ENCODE measurements around the gene HNRNPUL2. TPM values are rescaled to one million over a fixed set of nuclear protein-coding genes. Genes with fewer than 3 reads are reported as not detected.
"Not testable (repeated sequence)": the region's sequence is repeated elsewhere in the genome, so short reads cannot be mapped to it uniquely, and the experiment has no call there.

Gene HNRNPUL2
- total RNA-seq, 2 experiments from 2014 or later, result 67.9 to 72.5 TPM

DNA sequence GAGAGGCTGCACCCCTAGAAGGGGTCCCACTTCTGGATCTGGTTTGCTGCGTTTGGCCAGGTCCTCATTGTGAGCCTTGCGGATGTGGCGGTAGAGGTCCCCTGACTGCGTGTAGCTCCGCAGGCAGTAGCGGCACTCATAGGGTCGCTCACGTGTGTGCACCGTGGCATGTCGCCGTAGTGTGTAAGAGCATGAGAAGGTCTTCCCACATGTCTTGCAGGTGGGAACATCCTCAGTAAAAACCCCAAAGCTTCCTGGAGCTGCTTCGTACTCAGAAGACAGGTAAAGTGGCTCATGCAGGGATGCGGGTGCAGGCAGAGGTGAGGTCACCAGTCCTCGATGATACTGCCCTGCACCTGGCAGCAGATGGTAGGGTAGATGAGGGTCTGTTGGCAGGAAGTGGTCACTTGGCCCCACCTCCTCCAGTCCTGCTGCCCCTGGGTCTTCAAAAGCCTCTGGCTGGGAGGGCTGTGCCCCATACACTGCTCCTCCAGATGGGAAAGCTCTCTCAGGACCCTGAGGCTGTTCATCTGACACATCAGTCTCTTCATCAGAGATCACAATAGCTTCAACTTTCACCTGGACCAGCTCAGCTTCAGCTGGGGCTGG is 25.0 kb upstream of the HNRNPUL2 start:
- ATAC-seq (ENCODE audit: low read depth), result no peak
- Mint-ChIP-seq H3K36me3 (peaks cover 3% of the 10 kb centered on the region), H3K4me1 (peaks cover 29% of the 10 kb centered on the region), H3K9me3 (no peaks in the 10 kb centered on the region), H3K27me3 (no peaks in the 10 kb centered on the region), H3K27ac (peak overlapping the region; percentile 98), H3K4me3 (peak overlapping the region; percentile 96)
- POLR2A ChIA-PET, result interaction anchor here (0.6 to 6.2 kb wide), 6 partner anchors 18 to 88 kb away, joined by 3 to 73 read pairs (median 14); partner anchors contain the start of genes HNRNPUL2, TAF6L, TMEM179B and WDR74
- no peak for DNase-seq

DNA sequence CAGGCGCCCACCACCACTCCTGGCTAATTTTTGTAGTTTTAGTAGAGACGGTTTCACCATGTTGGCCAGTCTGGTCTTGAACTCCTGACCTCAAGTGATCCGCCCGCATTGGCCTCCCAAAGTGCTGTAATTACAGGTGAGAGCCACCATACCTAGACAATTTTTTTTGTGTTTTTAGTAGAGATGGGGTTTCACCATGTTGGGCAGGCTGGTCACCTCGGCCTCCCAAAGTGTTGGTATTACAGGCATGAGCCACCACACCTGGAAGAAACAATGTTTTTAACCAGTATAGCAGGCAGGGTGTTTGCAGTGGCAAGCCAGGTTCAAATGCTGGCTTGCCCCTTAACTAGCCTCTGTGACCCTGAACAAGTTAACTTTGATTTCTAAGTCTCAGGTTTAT is 22.7 kb upstream of the HNRNPUL2 start:
- not testable (repeated sequence) for DNase-seq, H3K36me3 Mint-ChIP-seq, H3K27me3 Mint-ChIP-seq

DNA sequence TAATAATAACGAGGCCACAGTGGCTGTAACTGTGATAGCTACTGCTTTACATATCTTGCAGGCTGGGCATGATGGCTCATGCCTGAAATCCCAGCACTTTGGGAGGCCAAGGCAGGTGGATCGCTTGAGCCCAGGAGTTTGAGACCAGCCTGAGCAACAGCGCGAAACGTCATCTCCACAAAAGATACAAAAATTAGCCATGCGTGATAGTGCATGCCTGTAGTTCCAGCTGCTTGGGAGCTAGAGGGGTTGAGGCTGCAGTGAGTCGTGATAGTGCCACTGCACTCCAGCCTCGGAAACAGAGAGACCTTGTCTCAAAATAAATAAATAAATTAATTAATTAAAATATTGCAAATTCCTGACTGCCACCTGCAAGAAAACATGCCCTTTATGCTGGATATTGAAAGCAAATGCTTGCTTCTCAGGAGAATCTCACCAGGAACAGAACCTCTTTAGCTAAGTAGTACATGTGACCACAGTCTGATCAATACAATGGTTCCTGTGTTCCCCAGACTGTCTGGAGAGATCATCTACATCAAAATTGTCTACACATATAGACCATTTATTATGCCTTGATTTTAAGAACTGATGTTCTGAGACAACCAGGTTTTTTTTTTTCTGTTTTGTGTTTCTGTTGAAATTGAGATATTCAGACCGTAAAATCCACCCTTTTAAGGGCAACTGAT is 20.4 kb upstream of the HNRNPUL2 start:
- no peak overlapping the region for H3K4me3 Mint-ChIP-seq
- POLR2A ChIA-PET, result interaction anchor here (1.2 to 1.8 kb wide), 2 partner anchors 20 to 108 kb away, joined by 4 to 5 read pairs; partner anchors contain the start of gene HNRNPUL2
- no peaks in the 10 kb centered on the region for H3K9me3 Mint-ChIP-seq
- H3K36me3 Mint-ChIP-seq, result peaks cover 3% of the 10 kb centered on the region
- ATAC-seq (ENCODE audit: low read depth), result no peak
- no peak for DNase-seq
- H3K27ac Mint-ChIP-seq, result no peak overlapping the region
- no peaks in the 10 kb centered on the region for H3K27me3 Mint-ChIP-seq
- H3K4me1 Mint-ChIP-seq, result peaks cover 15% of the 10 kb centered on the region

More for the DNA sequence above, 22.7 kb upstream of the HNRNPUL2 start:
- not testable (repeated sequence) for H3K4me3 Mint-ChIP-seq; ATAC-seq (ENCODE audit: low read depth); H3K27ac Mint-ChIP-seq; H3K9me3 Mint-ChIP-seq
- H3K4me1 Mint-ChIP-seq, result peaks cover 27% of the 10 kb centered on the region
- POLR2A ChIA-PET, result interaction anchor here (6.2 kb wide), 1 partner anchor 91 kb away, joined by 73 read pairs; the partner anchor contains the start of gene WDR74

DNA sequence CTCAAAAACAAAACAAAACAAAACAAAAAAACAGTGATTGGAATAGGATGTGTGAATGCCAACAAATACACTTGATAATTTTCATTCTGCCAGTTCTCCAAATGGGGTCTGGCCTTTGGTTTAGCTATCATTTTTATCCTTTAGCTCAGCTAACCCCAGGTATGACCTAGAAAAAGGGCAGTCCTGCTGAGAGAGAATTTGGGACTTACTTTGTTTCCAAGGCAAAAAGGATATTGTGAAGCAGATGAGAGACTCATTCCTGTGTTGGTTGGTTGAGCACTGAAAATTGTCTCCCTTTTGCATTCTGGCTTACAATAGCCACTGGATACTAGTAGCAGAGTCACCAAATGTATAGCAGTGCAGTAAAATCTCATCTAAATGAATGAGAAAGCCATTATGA is 9.9 kb upstream of the HNRNPUL2 start:
- POLR2A ChIA-PET, result interaction anchor here (0.6 to 1.1 kb wide), 2 partner anchors 98 to 155 kb away, joined by 3 read pairs; no protein-coding TSS in a partner anchor

DNA sequence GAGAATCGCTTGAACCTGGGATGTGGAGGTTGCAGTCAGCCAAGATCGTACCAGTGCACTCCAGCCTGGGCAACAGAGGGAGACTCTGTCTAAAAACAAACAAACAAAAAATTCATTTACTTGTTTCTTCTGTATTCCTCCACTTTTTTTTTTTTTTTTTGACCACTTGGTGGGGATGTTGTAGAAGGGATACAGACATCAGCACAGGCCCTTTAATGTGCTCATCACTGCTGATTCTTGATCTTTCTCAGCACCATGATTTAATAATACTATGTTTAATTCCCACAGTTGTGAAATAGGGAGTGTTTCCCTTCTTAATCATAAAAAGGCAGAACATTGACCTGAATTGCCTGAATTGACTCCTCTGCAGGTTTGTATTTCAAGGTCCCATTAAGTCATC is 5.6 kb upstream of the HNRNPUL2 start:
- Mint-ChIP-seq H3K36me3 (peaks cover 14% of the 10 kb centered on the region), H3K27me3 (no peaks in the 10 kb centered on the region), H3K4me3 (no peak overlapping the region), H3K4me1 (peaks cover 19% of the 10 kb centered on the region), H3K9me3 (no peaks in the 10 kb centered on the region), H3K27ac (no peak overlapping the region)
- DNase-seq (peak; percentile 14), ATAC-seq (ENCODE audit: low read depth) (no peak)
- POLR2A ChIA-PET, result no interaction called here

More for the DNA sequence above, 9.9 kb upstream of the HNRNPUL2 start:
- no peak for DNase-seq
- H3K27ac Mint-ChIP-seq, result no peak overlapping the region
- H3K9me3 Mint-ChIP-seq, result no peaks in the 10 kb centered on the region
- peaks cover 7% of the 10 kb centered on the region for H3K4me1 Mint-ChIP-seq
- no peak for ATAC-seq (ENCODE audit: low read depth)
- no peaks in the 10 kb centered on the region for H3K27me3 Mint-ChIP-seq
- peaks cover 16% of the 10 kb centered on the region for H3K36me3 Mint-ChIP-seq
- no peak overlapping the region for H3K4me3 Mint-ChIP-seq

DNA sequence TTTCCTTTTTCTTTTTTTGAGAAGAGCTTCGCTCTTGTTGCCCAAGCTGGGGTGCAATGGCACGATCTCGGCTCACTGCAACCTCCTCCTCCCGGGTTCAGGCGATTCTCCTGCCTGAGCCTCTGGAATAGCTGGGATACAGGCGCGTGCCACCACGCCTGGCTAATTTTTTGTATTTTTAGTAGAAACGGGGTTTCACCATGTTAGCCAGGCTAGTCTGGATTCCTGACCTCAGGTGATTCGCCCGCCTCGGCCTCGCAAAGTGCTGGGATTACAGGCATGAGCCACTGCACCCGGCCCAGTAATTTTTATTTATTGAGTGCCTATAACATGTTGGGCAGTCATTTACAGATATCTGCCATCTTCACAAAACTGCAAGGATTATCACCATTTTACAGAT is 2.8 kb upstream of the HNRNPUL2 start:
- POLR2A ChIA-PET, result interaction anchor here (0.6 to 8.3 kb wide), 10 partner anchors 21 to 178 kb away, joined by 3 to 107 read pairs (median 23); partner anchors contain the start of genes BSCL2, GNG3, LBHD1 and POLR2G
- not testable (repeated sequence) for H3K9me3 Mint-ChIP-seq; ATAC-seq (ENCODE audit: low read depth); H3K27me3 Mint-ChIP-seq
- peak overlapping the region; percentile 38 for H3K27ac Mint-ChIP-seq
- peaks cover 24% of the 10 kb centered on the region for H3K36me3 Mint-ChIP-seq
- peak; percentile 10 for DNase-seq
- H3K4me1 Mint-ChIP-seq, result peaks cover 26% of the 10 kb centered on the region
- peak overlapping the region; percentile 100 for H3K4me3 Mint-ChIP-seq

DNA sequence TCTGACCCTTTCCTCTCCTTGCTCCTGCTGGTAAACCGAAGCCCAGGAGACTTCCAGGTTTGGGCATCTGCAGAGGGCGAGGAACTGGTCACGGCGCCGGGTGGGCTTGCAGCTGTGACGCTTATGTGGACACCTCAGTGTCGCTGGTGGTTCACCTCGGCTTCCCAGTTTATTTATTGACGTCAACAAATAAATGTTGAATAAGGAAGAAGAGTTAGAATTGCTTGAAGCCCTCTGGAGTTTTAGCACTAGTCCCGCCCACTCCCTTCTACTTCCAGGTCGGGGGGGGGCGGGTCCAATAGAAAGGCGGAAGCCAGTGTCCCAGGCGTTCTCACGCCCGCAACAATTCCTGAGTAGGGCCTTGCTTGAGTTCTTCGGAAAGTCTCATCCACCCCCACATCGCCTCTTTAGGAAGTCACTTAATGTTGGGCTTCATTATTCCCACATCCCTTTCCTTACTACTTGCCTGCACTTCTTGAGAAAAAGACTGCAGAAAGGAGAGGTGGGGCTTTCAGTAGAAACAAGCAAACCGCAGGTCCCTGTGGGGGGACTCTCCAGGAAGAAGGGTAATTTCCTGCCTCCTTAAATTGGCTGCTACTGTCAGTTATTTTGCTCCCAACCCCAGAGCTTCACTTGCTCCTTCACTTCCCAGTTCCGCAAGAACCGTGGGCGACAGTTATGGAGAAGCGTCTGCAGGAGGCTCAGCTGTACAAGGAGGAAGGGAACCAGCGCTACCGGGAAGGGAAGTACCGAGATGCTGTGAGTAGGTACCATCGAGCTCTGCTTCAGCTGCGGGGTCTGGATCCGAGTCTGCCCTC is 1.1 kb upstream of the HNRNPUL2 start, which contains the start of gene TTC9C:
TTC9C (plus strand) TSS at position 316 of the 818 bp plus-strand sequence; CDS start at position 679, 363 bp downstream.
- POLR2A ChIA-PET, result interaction anchor here (0.5 to 8.3 kb wide), 29 partner anchors 9 to 575 kb away, joined by 3 to 107 read pairs (median 9); partner anchors contain the start of genes B3GAT3, BSCL2, C11orf98 and CSKMT
- Mint-ChIP-seq H3K27ac (peak within 1 kb of the TSS; percentile 98), H3K36me3 (peaks cover 30% of the 10 kb centered on the region), H3K9me3 (no peaks in the 10 kb centered on the region), H3K4me3 (peak within 1 kb of the TSS; percentile 100), H3K27me3 (no peaks in the 10 kb centered on the region), H3K4me1 (peaks cover 39% of the 10 kb centered on the region)
- peak; percentile 79 for DNase-seq
- peak; percentile 13 for ATAC-seq (ENCODE audit: low read depth)

DNA sequence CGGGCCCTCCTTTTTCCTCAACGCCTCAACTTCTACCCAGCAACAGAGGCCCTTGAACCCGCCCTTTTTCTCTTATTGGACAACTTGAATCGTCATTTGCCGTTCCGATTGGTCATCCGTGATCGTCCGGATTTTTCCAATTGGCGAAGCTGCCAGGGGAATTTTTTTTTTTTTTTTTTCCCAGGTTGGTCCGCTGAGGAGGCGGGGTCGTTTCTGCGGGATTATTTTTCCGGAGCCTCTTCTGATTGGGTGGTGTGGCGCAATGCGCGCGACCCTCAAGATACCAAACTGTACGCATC is 564 bp upstream of the HNRNPUL2 start:
- POLR2A ChIA-PET, result interaction anchor here (0.6 to 8.3 kb wide), 38 partner anchors 9 to 176 kb away, joined by 3 to 107 read pairs (median 8); partner anchors contain the start of genes B3GAT3, BSCL2, C11orf98 and CSKMT
- H3K9me3 Mint-ChIP-seq, result no peaks in the 10 kb centered on the region
- no peak for DNase-seq
- H3K27me3 Mint-ChIP-seq, result no peaks in the 10 kb centered on the region
- ATAC-seq (ENCODE audit: low read depth), result peak; percentile 55
- peak overlapping the region; percentile 100 for H3K4me3 Mint-ChIP-seq
- peaks cover 34% of the 10 kb centered on the region for H3K4me1 Mint-ChIP-seq
- peaks cover 28% of the 10 kb centered on the region for H3K36me3 Mint-ChIP-seq
- peak overlapping the region; percentile 98 for H3K27ac Mint-ChIP-seq

DNA sequence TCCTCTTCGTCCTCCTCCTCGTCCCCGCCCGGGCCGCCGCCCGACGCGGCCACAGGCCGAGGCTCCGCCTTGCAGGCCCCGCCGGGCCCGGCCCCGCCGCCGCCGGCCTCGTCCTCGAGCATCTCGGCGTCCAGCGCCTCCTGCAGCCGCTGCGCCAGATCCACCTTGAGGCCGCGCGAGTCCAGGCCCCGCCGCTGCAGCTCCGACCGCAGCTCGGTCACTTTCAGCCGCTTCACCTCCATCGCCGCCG is 417 bp downstream of the HNRNPUL2 start:
- H3K27ac Mint-ChIP-seq, result peak overlapping the region; percentile 98
- H3K9me3 Mint-ChIP-seq, result no peaks in the 10 kb centered on the region
- H3K4me1 Mint-ChIP-seq, result peaks cover 44% of the 10 kb centered on the region
- H3K36me3 Mint-ChIP-seq, result peaks cover 37% of the 10 kb centered on the region
- no peak for DNase-seq
- ATAC-seq (ENCODE audit: low read depth), result peak; percentile 2
- peak overlapping the region; percentile 100 for H3K4me3 Mint-ChIP-seq
- POLR2A ChIA-PET, result interaction anchor here (0.5 to 8.3 kb wide), 38 partner anchors 8 to 1646 kb away, joined by 3 to 107 read pairs (median 8); partner anchors contain the start of genes B3GAT3, BSCL2, C11orf98 and CSKMT
- H3K27me3 Mint-ChIP-seq, result no peaks in the 10 kb centered on the region

DNA sequence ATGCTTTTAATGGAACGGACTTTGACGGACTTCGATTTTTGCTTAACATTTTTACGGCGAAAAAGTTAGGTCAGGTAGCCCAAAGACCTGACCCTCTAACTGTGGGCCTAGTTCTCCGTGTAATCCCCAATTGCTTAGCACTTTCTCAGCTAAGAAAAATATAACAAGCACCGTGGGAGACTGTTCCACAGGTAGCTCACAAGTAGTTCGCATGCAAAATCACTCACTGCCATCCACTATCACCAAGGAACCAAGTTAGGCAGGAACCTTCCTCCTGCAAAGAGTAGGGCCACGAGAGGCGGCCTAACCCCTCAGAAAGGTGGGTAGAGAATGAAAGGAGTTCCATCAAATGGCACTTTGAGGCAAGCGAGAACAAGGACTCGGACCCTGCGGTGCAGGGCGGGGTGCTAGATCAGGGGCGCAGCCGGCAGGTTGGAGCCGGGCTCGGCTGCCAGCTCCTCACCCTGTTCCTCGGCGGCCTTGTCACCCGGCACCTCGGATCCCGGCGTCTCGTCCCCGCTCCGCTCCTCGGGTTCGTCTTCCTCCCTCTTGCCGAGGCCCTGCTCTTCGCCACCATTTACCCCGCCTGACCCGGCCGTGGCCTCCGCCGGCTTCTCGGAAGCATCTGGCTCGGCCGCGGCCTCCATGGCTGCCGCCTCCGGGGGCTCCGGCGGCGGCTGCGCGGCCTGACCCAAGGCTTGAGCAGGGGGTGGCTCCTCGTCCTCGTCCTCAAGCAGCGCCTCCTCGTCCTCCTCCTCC is 922 bp downstream of the HNRNPUL2 start:
- peaks cover 43% of the 10 kb centered on the region for H3K36me3 Mint-ChIP-seq
- peak overlapping the region; percentile 98 for H3K27ac Mint-ChIP-seq
- H3K4me3 Mint-ChIP-seq, result peak overlapping the region; percentile 100
- no peak for DNase-seq
- no peaks in the 10 kb centered on the region for H3K27me3 Mint-ChIP-seq
- no peaks in the 10 kb centered on the region for H3K9me3 Mint-ChIP-seq
- no peak for ATAC-seq (ENCODE audit: low read depth)
- POLR2A ChIA-PET, result interaction anchor here (0.5 to 8.3 kb wide), 37 partner anchors 7 to 181 kb away, joined by 3 to 107 read pairs (median 6); partner anchors contain the start of genes B3GAT3, BSCL2, C11orf98 and CSKMT
- peaks cover 46% of the 10 kb centered on the region for H3K4me1 Mint-ChIP-seq

DNA sequence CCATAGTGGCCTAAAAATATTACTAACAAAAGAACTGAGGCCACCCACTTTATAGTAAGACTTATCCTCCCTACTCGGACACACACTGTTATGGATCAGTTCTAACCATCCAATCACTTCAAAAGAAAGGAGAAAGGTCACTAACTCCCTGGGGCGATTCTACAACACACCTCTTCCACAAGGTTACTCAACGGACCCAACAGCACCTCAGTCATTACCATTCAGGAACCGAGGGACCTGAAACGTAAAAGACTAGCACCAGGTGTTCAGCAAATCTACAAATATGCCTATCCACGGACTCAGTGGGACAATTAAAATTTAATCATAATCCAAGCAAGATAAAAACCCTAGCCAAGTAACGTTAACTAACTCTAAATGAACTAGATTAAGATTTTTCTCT is 1.6 kb downstream of the HNRNPUL2 start:
- POLR2A ChIA-PET, result interaction anchor here (0.5 to 8.3 kb wide), 16 partner anchors 10 to 159 kb away, joined by 3 to 107 read pairs (median 12); partner anchors contain the start of genes B3GAT3, BSCL2, C11orf98 and CSKMT
- DNase-seq (no peak), ATAC-seq (ENCODE audit: low read depth) (no peak)
- peaks cover 48% of the 10 kb centered on the region for H3K36me3 Mint-ChIP-seq
- H3K4me3 Mint-ChIP-seq, result peak overlapping the region; percentile 100
- H3K9me3 Mint-ChIP-seq, result no peaks in the 10 kb centered on the region
- peaks cover 50% of the 10 kb centered on the region for H3K4me1 Mint-ChIP-seq
- H3K27me3 Mint-ChIP-seq, result no peaks in the 10 kb centered on the region
- peak overlapping the region; percentile 98 for H3K27ac Mint-ChIP-seq

DNA sequence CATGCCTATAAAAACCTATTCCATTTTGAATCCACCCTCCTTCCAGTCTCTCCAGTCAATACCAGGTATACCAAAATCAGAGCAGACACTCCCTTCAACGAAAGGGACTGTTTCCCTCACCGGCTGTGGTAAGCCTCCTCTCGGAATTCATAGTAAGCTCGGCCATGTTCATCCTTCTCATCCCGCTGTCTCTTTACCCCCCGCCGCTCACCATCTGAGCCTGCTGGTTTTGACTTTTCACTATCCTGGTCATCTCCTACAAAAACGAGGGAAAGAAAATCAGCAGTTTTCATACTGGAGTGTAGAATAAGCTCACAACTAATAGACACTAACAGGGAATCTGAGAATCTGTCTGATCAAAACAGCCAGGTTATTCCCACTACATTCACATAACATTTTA is 3.1 kb downstream of the HNRNPUL2 start:
- no peak for DNase-seq
- peaks cover 53% of the 10 kb centered on the region for H3K36me3 Mint-ChIP-seq
- no peak overlapping the region for H3K27ac Mint-ChIP-seq
- no peaks in the 10 kb centered on the region for H3K27me3 Mint-ChIP-seq
- no peak for ATAC-seq (ENCODE audit: low read depth)
- H3K9me3 Mint-ChIP-seq, result no peaks in the 10 kb centered on the region
- H3K4me3 Mint-ChIP-seq, result peak overlapping the region; percentile 100
- POLR2A ChIA-PET, result interaction anchor here (0.5 to 8.3 kb wide), 5 partner anchors 15 to 130 kb away, joined by 3 to 107 read pairs (median 6); partner anchors contain the start of genes BSCL2, GNG3, WDR74 and ZBTB3
- H3K4me1 Mint-ChIP-seq, result peaks cover 44% of the 10 kb centered on the region

All from activated naive CD8-positive, alpha-beta T cell treated with anti-CD3 and anti-CD28 coated beads, Interleukin-2, amount 10 ng/mL, durations not matched to agents 7 days and 5 days (primary cell).